H9 (cell line): ENCODE data around the gene TPD52L1. TPM values are rescaled to one million over a fixed set of nuclear protein-coding genes. Genes with fewer than 3 reads are reported as not detected.

Experiments used
- DNase-seq: peaks from one replicate; pipeline ENCODE4 v3.0.0-alpha.2; 2017
- H2AFZ ChIP-seq: one replicate; pipeline ENCODE4 v1.6.1; 2013; ENCODE audit warnings: mild to moderate bottlenecking, low read length, control low read depth, moderate library complexity
- H2AK5ac ChIP-seq: 2 replicates; pipeline ENCODE4 v1.6.1; 2013; ENCODE audit warnings: low read length, control low read depth, mixed read lengths; ENCODE audit not compliant: insufficient read length
- H2BK120ac ChIP-seq: one replicate; pipeline ENCODE4 v1.6.1; 2013; ENCODE audit warnings: low read depth, mild to moderate bottlenecking, low read length, control low read depth, inconsistent platforms; ENCODE audit not compliant: poor library complexity, severe bottlenecking
- H2BK12ac ChIP-seq: 2 replicates; pipeline ENCODE4 v1.6.1; 2013; ENCODE audit warnings: low read length, control low read depth, mixed read lengths, low read depth; ENCODE audit not compliant: insufficient read length
- H2BK15ac ChIP-seq: 2 replicates; pipeline ENCODE4 v1.6.1; 2013; ENCODE audit warnings: low read depth, low read length, control low read depth
- H2BK20ac ChIP-seq: one replicate; pipeline ENCODE4 v1.6.1; 2013; ENCODE audit warnings: low read depth, mild to moderate bottlenecking, low read length, control low read depth, inconsistent platforms; ENCODE audit not compliant: poor library complexity, severe bottlenecking
- H2BK5ac ChIP-seq: 2 replicates; pipeline ENCODE4 v1.6.1; 2013; ENCODE audit warnings: low read length, control low read depth, mixed read lengths; ENCODE audit not compliant: insufficient read length
- H3K14ac ChIP-seq: 2 replicates; pipeline ENCODE4 v1.6.1; 2013; ENCODE audit warnings: low read length, control low read depth; ENCODE audit not compliant: insufficient read depth
- H3K18ac ChIP-seq: 2 replicates; pipeline ENCODE4 v1.6.1; 2013; ENCODE audit warnings: low read depth, mild to moderate bottlenecking, mixed read lengths, low read length, control low read depth; ENCODE audit not compliant: insufficient read length
- H3K23ac ChIP-seq: 2 replicates; pipeline ENCODE4 v1.6.1; 2013; ENCODE audit warnings: low read length, control low read depth, mixed read lengths, low read depth; ENCODE audit not compliant: insufficient read length
- H3K23me2 ChIP-seq: 2 replicates; pipeline ENCODE4 v1.6.1; 2013; ENCODE audit warnings: low read depth, mild to moderate bottlenecking, mixed read lengths, low read length, control low read depth; ENCODE audit not compliant: insufficient read length, poor library complexity, severe bottlenecking
- H3K27ac ChIP-seq: 2 replicates; pipeline ENCODE4 v1.5.1; 2013; ENCODE audit warnings: low read length, control low read depth, mixed read lengths, low read depth; ENCODE audit not compliant: insufficient read length
- H3K27me3 ChIP-seq: 2 replicates; pipeline ENCODE4 v1.6.1; 2013; ENCODE audit warnings: low read length, control low read depth, inconsistent platforms; ENCODE audit not compliant: insufficient read depth
- H3K4ac ChIP-seq: 2 replicates; pipeline ENCODE4 v1.6.1; 2013; ENCODE audit warnings: low read depth, mild to moderate bottlenecking, control low read depth, inconsistent platforms, low read length, moderate library complexity
- H3K4me1 ChIP-seq: 2 replicates; pipeline ENCODE4 v1.6.1; 2013; ENCODE audit warnings: low read length, control low read depth, inconsistent platforms; ENCODE audit not compliant: insufficient read depth
- H3K4me2 ChIP-seq: 2 replicates; pipeline ENCODE4 v1.6.1; 2013; ENCODE audit warnings: low read length, control low read depth, mixed read lengths; ENCODE audit not compliant: insufficient read length, insufficient read depth
- H3K56ac ChIP-seq: 2 replicates; pipeline ENCODE4 v1.6.1; 2013; ENCODE audit warnings: low read depth, mild to moderate bottlenecking, mixed read lengths, low read length, control low read depth; ENCODE audit not compliant: insufficient read length
- H3K79me1 ChIP-seq: 2 replicates; pipeline ENCODE4 v1.6.1; 2013; ENCODE audit warnings: low read depth, mild to moderate bottlenecking, moderate library complexity, low read length, control low read depth, inconsistent platforms; ENCODE audit not compliant: insufficient read depth, poor library complexity, severe bottlenecking
- H3K79me2 ChIP-seq: 2 replicates; pipeline ENCODE4 v1.6.1; 2013; ENCODE audit warnings: low read length, control low read depth, inconsistent platforms; ENCODE audit not compliant: insufficient read depth
- H3K9ac ChIP-seq: 2 replicates; pipeline ENCODE4 v1.6.1; 2013; ENCODE audit warnings: low read length, control low read depth, mixed read lengths; ENCODE audit not compliant: insufficient read length; ENCODE audit errors: extremely low read depth
- H3K9me3 ChIP-seq: one replicate; pipeline ENCODE4 v1.6.1; 2013; ENCODE audit warnings: low read depth, low read length, inconsistent platforms; ENCODE audit not compliant: control insufficient read depth
- H3T11ph ChIP-seq: one replicate; pipeline ENCODE4 v1.6.1; 2013; ENCODE audit warnings: mild to moderate bottlenecking, low read length, control low read depth, inconsistent platforms
- H4K20me1 ChIP-seq: one replicate; pipeline ENCODE4 v1.6.1; 2013; ENCODE audit not compliant: control insufficient read depth, insufficient read length, insufficient read depth
- H4K5ac ChIP-seq: 2 replicates; pipeline ENCODE4 v1.6.1; 2013; ENCODE audit warnings: low read depth, mild to moderate bottlenecking, mixed read lengths, low read length, control low read depth; ENCODE audit not compliant: insufficient read length
- H4K8ac ChIP-seq: replicated peaks from 2 replicates; pipeline ENCODE4 v1.6.1; 2013; ENCODE audit warnings: low read length, control low read depth, mixed read lengths, low read depth; ENCODE audit not compliant: insufficient read length
- H4K91ac ChIP-seq: 2 replicates; pipeline ENCODE4 v1.6.1; 2013; ENCODE audit warnings: low read depth, mild to moderate bottlenecking, moderate library complexity, mixed read lengths, low read length, control low read depth; ENCODE audit not compliant: insufficient read length
- H3K27ac Mint-ChIP-seq, 3 experiments: 2 replicates in 2 of 3; 3 replicates in 1 of 3; pipeline ENCODE4 v1.8.0; 2020 to 2021; ENCODE audit warnings: mixed read lengths in 3 of 3, mild to moderate bottlenecking in 1 of 3, moderate library complexity in 1 of 3
- H3K27me3 Mint-ChIP-seq: 2 replicates; pipeline ENCODE4 v1.8.0; 2021; ENCODE audit warnings: low read depth, mild to moderate bottlenecking, moderate library complexity, mixed read lengths
- H3K36me3 Mint-ChIP-seq, 3 experiments: 2 replicates in 2 of 3; 3 replicates in 1 of 3; pipeline ENCODE4 v1.8.0; 2020 to 2021; ENCODE audit warnings: low read depth in 3 of 3, mixed read lengths in 3 of 3; ENCODE audit not compliant: insufficient read depth in 1 of 3
- H3K4me1 Mint-ChIP-seq, 2 experiments: 2 replicates each; pipeline ENCODE4 v1.8.0; 2020; ENCODE audit warnings: mixed read lengths in 2 of 2
- H3K4me3 Mint-ChIP-seq, 2 experiments: 2 replicates in 1 of 2; 3 replicates in 1 of 2; pipeline ENCODE4 v1.8.0; 2020 to 2021; ENCODE audit warnings: mild to moderate bottlenecking in 2 of 2, mixed read lengths in 2 of 2, moderate library complexity in 1 of 2
- H3K9me3 Mint-ChIP-seq, 2 experiments: 2 replicates in 1 of 2; 3 replicates in 1 of 2; pipeline ENCODE4 v1.8.0; 2020; ENCODE audit warnings: mild to moderate bottlenecking in 2 of 2, mixed read lengths in 2 of 2, moderate library complexity in 1 of 2
- CTCF ChIP-seq: fragments of 200-600 bp; sonication (generic); conservative IDR thresholded peaks from 3 replicates; pipeline ENCODE4 v1.8.0; 2021; ENCODE audit warnings: antibody characterized with exemption, mild to moderate bottlenecking
- WGBS: extraction: QIAGEN DNeasy Blood & Tissue Kit; methylation state at CpG from one replicate; pipeline ENCODE4 v1.1.7; 2013; ENCODE audit warnings: missing lambda C conversion rate, low lambda C conversion rate, mixed read lengths; ENCODE audit not compliant: insufficient read length; ENCODE audit errors: extremely low coverage; 5-methylcytosine and 5-hydroxymethylcytosine counted together
- total RNA-seq: library from RNA; stranded (reverse); gene quantifications from 2 replicates; pipeline ENCODE4 v1.2.1, GENCODE V29; 2021

The TPD52L1 gene
- total RNA-seq, 1 experiment from 2014 or later: 6.6 TPM

DNA sequence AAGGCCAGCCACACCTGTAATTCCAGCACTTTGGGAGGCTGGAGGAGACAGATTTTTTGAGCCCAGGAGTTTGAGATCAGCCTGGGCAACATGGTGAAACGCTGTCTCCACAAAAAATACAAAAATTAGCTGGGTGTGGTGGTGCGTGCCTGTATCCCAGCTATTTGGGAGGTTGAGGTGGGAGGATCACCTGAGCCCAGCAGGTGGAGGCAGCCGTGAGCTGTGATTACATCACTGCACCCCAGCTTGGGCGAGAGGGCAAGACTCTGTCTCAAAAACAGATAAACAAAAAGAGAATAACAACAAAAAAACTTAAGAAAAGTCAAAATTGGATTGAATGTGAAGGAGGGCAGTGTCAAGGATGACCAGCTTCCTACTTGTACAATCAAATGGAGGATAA is 2.9 kb downstream of the TPD52L1 start:
- H3K9me3 Mint-ChIP-seq: peaks cover 0 to 2% of the 10 kb centered on the region in 2 experiments; a peak in 1 of 5 replicates
- no peak overlapping the region for H2BK5ac ChIP-seq
- H3K27ac Mint-ChIP-seq: no peak overlapping the region; a peak in 1 of 7 replicates

More for the DNA sequence above, 2.9 kb downstream of the TPD52L1 start:
- DNase-seq: no peak
- Histone ChIP-seq H3K4me2 (no peak overlapping the region), H2AFZ (no peak overlapping the region), H3T11ph (no peak overlapping the region), H3K18ac (no peak overlapping the region), H4K8ac (no peak overlapping the region), H3K27ac (no peak overlapping the region), H3K14ac (no peak overlapping the region), H3K9me3 (no peaks in the 10 kb centered on the region), H3K23me2 (peaks cover 7% of the 10 kb centered on the region), H2BK120ac (no peak overlapping the region), H2BK15ac (no peak overlapping the region), H3K56ac (no peak overlapping the region), H2BK20ac (no peak overlapping the region), H3K9ac (no peak overlapping the region), H3K27me3 (no peaks in the 10 kb centered on the region; the same call in 1 of the 2 replicates), H3K79me2 (no peaks in the 10 kb centered on the region), H3K4ac (no peak overlapping the region), H3K4me1 (no peaks in the 10 kb centered on the region), H4K91ac (no peak overlapping the region), H2BK12ac (no peak overlapping the region), H4K20me1 (no peaks in the 10 kb centered on the region), H4K5ac (no peak overlapping the region), H3K79me1 (no peaks in the 10 kb centered on the region), H2AK5ac (no peak overlapping the region), H3K23ac (no peak overlapping the region)
- Mint-ChIP-seq H3K27me3 (peaks cover 47% of the 10 kb centered on the region), H3K4me3 (no peak overlapping the region), H3K36me3 (no peaks in the 10 kb centered on the region), H3K4me1 (peaks cover 12 to 14% of the 10 kb centered on the region in 2 experiments)
- WGBS: no CpG with 5 or more reads among the region's 4 CpGs
- TF ChIP-seq CTCF: no peak
